HEK293T (cell line): Measurements from ENCODE around the gene S100A16.

Experiments
- ARNT ChIP-seq: fragments of 450-650 bp; IDR thresholded peaks from 2 replicates; pipeline ENCODE4 v1.6.1; 2017; ENCODE audit warnings: mild to moderate bottlenecking
- BHLHE40 ChIP-seq: fragments of 450-650 bp; IDR thresholded peaks from 2 replicates; pipeline ENCODE4 v1.6.1; 2016; ENCODE audit warnings: mild to moderate bottlenecking, moderate library complexity, borderline replicate concordance
- ELF4 ChIP-seq: fragments of 450-650 bp; IDR thresholded peaks from 2 replicates; pipeline ENCODE4 v1.6.1; 2017; ENCODE audit warnings: antibody characterized with exemption
- FOXA1 ChIP-seq: fragments of 450-650 bp; IDR thresholded peaks from 2 replicates; pipeline ENCODE4 v1.6.1; 2016; ENCODE audit warnings: mild to moderate bottlenecking
- FOXK2 ChIP-seq: fragments of 450-650 bp; IDR thresholded peaks from 2 replicates; pipeline ENCODE4 v1.6.1; 2016; ENCODE audit warnings: mild to moderate bottlenecking
- FOXM1 ChIP-seq: fragments of 450-650 bp; IDR thresholded peaks from 2 replicates; pipeline ENCODE4 v1.6.1; 2017; ENCODE audit warnings: mild to moderate bottlenecking, borderline replicate concordance
- L3MBTL2 ChIP-seq: fragments of 450-650 bp; conservative IDR thresholded peaks from 2 replicates; pipeline ENCODE4 v1.6.1; 2016; ENCODE audit warnings: mild to moderate bottlenecking
- LEF1 ChIP-seq: fragments of 450-650 bp; IDR thresholded peaks from 2 replicates; pipeline ENCODE4 v1.6.1; 2017; ENCODE audit warnings: mild to moderate bottlenecking, borderline replicate concordance
- NFRKB ChIP-seq: fragments of 450-650 bp; IDR thresholded peaks from 2 replicates; pipeline ENCODE4 v1.6.1; 2016; ENCODE audit warnings: mild to moderate bottlenecking, moderate library complexity
- SP1 ChIP-seq: fragments of 450-650 bp; IDR thresholded peaks from 2 replicates; pipeline ENCODE4 v1.6.1; 2017
- SUZ12 ChIP-seq: fragments of 450-650 bp; IDR thresholded peaks from 2 replicates; pipeline ENCODE4 v1.6.1; 2016; ENCODE audit warnings: mild to moderate bottlenecking
- TARDBP ChIP-seq: fragments of 450-650 bp; IDR thresholded peaks from 2 replicates; pipeline ENCODE4 v1.6.1; 2016
- ZNF384 ChIP-seq: fragments of 450-650 bp; IDR thresholded peaks from 2 replicates; pipeline ENCODE4 v1.6.1; 2016

GRCh38 chr1:153615406-153615805 lies 2.5 kb upstream of the S100A16 start:
- no peak for TF ChIP-seq ELF4
- no peak for TF ChIP-seq BHLHE40
- TF ChIP-seq NFRKB = no peak
- no peak for TF ChIP-seq ARNT
- TF ChIP-seq LEF1 = no peak
- TF ChIP-seq TARDBP = no peak
- no peak for TF ChIP-seq SP1
- TF ChIP-seq ZNF384 = no peak
- TF ChIP-seq FOXA1 = no peak
- no peak for TF ChIP-seq FOXK2
- TF ChIP-seq FOXM1 = no peak
- no peak for TF ChIP-seq SUZ12
- TF ChIP-seq L3MBTL2 = no peak
